GM18951 (cell line): Measurements from ENCODE around the gene IER2.

Experiments used
- POLR2A ChIP-seq: IDR thresholded peaks from 4 replicates; pipeline ENCODE4 v1.6.1; 2011; ENCODE audit warnings: mild to moderate bottlenecking; ENCODE audit not compliant: insufficient read length, insufficient read depth; ENCODE audit errors: extremely low read depth
- in situ Hi-C: fragments of 300-500 bp; cut with MboI; formaldehyde crosslinking; loops from one replicate; pipeline ENCODE4 v1.12.0; 2022; ENCODE audit warnings: low sequenced_read_pairs, mixed read lengths, inconsistent platforms; ENCODE audit not compliant: unreplicated experiment

IER2 gene

DNA sequence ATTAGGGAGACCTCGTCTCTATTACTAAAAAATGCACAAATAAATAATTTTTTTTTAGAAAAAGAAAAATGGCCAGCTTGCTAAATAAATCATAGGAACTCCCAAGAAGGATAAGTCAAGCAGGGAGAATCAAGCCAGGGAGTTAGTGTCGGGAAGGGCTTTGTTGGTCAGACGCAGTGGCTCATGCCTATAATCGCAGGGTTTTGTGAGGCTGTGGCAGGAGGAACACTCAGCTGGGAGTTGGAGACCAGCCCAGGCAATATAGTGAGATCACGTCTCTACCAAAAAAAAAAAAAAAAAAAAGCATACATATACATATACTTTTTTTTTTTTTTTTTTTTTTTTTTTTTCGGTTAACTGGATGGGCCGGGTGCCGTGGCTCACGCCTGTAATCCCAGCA, 23.2 kb upstream of the IER2 start:
- TF ChIP-seq POLR2A: no peak
- in situ Hi-C loops: no loop called here

DNA sequence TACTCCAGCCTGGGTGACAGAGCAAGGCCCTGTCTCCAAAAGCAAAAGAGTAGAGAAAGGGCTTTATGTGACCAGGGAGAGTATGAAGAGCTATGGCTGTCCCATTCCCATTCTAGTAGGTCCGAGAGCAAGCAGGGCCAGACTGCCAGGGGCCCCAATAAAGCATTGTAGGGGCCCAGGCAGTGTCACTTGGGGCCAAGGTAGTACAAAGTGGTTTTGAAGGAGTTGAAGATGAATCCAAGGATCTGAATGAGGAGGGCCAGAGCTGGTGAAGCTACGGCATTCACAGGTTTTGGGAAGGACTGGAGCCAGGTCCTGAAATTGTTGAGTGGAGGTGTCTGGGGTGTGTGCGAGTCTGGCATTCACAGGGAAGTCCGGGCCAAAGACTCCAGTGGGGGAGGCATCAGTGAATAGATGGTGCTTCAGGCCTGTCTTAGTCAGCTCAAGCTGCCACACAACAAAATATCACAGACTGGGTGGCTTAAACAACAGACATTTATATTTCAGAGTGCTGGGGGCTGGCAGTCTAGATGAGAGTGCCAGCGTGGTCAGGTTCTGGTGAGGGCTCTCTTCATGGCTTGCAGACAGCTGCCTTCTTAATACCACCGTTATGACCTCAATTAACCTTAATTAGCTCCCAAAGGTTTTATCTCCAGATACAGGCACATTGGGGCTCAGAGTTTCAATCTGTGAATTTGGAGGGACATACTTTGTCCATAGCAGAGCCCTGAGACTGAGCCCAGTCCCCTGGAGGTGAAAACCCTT, 22.2 kb upstream of the IER2 start:
- TF ChIP-seq POLR2A: no peak
- in situ Hi-C loops: no loop called here

DNA sequence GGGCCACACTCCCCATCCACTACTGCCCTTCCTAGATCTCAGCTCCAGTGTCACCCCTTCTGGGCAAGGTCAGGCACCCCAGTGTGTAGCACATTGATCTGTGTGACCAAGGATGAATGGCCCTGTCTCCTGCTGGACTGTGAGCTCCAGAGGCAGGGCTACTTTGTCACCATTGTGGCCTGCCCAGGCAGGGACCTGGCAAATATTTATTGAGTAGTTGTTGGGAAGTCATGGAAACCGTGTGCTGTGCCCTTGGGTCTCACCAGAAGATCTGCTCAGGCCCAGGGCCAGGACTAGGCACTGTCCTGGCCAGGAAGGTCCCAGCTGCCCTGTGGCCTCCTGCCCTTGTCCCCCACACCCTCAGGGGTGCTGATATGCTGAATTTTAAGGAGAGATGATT, 21.6 kb upstream of the IER2 start:
- in situ Hi-C loops: no loop called here
- no peak for TF ChIP-seq POLR2A

GRCh38 chr19:13129384-13129783, 20.8 kb upstream of the IER2 start:
- no peak for TF ChIP-seq POLR2A
- in situ Hi-C loops: no loop called here

- no peak for TF ChIP-seq POLR2A
- in situ Hi-C loops: no loop called here
Observed at GRCh38 chr19:13130886-13131490, 19.2 kb upstream of the IER2 start.

- in situ Hi-C loops: no loop called here
- TF ChIP-seq POLR2A: no peak
Observed at GRCh38 chr19:13132471-13133180, 17.6 kb upstream of the IER2 start.

- TF ChIP-seq POLR2A: no peak
- in situ Hi-C loops: no loop called here
Observed at GRCh38 chr19:13133241-13133870, 16.9 kb upstream of the IER2 start.

GRCh38 chr19:13134626-13135025, 15.6 kb upstream of the IER2 start:
- no peak for TF ChIP-seq POLR2A
- in situ Hi-C loops: no loop called here

DNA sequence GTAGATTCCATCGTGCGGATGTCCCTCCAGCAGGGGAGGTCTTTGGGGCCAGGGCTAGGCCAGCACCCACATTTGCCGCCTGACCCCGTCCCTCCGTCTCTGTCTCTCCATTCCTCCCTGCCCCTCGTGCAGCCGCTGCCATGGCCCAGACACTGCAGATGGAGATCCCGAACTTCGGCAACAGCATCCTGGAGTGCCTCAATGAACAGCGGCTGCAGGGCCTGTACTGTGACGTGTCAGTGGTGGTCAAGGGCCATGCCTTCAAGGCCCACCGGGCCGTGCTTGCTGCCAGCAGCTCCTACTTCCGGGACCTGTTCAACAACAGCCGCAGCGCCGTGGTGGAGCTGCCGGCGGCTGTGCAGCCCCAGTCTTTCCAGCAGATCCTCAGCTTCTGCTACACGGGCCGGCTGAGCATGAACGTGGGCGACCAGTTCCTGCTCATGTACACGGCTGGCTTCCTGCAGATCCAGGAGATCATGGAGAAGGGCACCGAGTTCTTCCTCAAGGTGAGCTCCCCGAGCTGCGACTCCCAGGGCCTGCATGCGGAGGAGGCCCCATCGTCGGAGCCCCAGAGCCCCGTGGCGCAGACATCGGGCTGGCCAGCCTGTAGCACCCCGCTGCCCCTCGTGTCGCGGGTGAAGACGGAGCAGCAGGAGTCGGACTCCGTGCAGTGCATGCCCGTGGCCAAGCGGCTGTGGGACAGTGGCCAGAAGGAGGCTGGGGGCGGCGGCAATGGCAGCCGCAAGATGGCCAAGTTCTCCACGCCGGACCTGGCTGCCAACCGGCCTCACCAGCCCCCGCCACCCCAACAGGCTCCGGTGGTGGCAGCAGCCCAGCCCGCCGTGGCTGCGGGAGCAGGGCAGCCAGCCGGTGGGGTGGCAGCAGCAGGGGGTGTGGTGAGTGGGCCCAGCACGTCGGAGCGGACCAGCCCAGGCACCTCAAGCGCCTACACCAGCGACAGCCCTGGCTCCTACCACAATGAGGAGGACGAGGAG, 14.8 kb upstream of the IER2 start:
- TF ChIP-seq POLR2A: no peak
- in situ Hi-C loops: no loop called here

- TF ChIP-seq POLR2A: no peak
- in situ Hi-C loops: no loop called here
Observed at GRCh38 chr19:13137290-13137794, 12.9 kb upstream of the IER2 start.

DNA sequence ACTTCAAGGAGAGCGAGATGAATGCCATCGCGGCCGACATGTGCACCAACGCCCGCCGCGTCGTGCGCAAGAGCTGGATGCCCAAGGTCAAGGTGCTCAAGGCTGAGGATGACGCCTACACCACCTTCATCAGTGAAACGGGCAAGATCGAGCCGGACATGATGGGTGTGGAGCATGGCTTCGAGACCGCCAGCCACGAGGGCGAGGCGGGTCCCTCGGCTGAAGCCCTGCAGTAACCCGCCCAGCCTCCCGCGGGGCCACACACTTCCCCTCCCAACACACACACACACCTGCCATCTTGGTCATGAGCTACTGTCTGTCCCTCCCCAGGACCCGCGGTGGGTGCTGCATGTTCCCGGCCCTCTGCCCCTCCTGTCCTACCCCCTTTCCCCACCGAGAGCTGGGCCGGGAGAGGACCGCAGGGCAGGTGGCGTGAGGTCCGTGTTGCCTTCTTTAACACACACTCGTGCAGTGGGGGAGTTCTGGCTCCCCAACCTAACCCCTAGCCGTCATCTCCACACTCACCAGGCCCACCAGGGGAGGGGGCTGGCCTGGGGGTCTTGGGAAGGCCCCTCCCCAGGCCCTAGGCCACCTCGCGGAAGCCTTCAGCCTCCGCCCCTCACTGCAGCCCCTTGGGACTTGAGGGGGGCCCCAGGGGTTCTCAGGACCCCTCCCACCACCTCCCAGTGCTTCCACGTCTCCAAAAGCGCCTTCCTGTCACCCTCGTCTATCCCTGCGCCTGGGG, 11.9 kb upstream of the IER2 start:
- in situ Hi-C loops: no loop called here
- TF ChIP-seq POLR2A: no peak

DNA sequence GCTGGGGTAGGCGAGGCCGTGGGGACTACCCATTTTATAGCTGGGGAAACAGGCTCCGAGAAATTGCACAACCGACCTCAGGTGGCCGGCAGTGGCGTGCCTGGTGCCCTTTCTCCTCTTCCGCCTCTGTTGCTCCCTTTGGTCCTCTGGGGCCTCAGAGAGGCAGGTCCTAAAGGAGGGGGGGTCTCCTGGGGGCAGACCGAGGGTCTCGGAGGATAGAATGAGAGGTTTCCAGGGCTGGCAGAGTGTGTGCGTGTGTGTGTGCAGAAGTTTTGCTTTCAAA, 11.4 kb upstream of the IER2 start:
- no peak for TF ChIP-seq POLR2A
- in situ Hi-C loops: no loop called here
